ENCODE measurements around the gene IGFBP6.

The IGFBP6 gene

DNA sequence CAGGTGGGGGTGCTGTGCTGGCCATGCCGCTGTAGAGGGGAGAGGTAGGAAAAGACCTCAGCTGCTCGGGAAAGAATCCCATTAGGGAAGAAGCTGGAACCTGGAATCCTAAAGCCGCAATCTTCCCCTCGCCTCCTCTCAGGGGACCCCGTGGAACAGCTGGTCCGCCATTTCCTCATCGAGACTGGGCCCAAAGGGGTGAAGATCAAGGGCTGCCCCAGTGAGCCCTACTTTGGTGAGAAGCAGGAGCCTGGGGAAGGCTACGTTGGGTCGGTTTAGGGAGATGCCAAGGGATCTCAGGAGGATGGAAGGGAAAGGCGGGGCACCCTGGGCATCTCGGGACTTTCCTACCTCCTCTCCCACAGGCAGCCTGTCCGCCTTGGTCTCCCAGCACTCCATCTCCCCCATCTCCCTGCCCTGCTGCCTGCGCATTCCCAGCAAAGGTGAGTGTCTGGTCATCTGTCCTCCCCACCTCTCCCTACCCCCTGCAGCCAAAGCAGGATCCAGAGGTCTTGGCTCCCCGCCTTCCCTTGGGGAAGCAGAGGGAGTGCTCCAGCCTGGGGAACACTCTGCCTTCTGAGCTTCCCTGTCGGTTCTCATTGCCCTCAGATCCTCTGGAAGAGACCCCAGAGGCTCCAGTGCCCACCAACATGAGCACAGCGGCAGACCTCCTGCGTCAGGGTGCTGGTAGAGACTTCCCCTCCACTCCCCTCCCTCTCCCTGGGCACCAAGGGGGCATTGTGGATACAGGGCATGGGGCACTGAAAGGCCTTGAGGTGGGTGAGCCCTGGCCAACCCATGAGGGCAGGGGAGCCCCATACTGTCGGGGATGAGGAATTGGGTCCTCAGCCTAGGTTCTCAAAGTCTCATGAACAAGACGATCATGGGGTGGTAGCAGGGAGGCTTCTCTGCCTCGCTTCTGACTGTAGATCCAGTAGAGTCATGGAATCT is 35.2 kb upstream of the IGFBP6 start:
- DNase-seq (ENCODE audit: low spot score), result no peak
- Histone ChIP-seq H3K9ac (ENCODE audit: low read depth, low read length, poor library complexity) (no peak overlapping the region), H3K4ac (ENCODE audit: low read length) (no peak overlapping the region)

DNA sequence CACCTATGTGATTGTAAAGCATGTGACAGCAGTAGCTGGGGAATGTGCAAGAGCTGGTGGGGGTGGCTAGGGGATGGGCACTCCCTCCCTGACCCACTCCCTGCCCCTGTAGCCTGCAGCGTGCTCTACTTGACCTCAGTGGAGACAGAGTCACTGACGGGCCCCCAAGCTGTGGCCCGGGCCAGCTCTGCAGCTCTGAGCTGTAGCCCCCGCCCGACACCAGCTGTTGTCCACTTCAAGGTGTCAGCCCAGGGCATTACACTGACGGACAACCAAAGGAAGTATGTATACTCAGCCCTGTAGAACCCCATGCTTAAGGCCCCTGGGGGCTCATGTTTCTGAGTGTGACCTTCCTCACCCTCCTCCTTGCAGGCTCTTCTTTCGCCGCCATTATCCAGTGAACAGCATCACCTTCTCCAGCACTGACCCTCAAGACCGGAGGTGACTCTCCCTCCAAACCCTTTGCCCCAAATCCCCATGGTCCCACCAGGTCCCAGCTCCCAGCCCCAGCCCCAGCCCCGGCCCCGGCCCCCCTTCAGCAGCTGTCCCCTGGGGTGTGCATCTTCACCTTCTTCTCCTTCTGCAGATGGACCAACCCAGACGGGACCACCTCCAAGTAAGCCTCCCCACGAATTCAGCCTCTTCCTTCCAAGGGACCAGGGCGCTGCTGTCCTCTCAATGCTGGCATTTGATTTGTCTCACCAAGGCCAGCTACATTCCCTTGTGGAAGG is 34.3 kb upstream of the IGFBP6 start:
- DNase-seq (ENCODE audit: low spot score), result no peak
- H2BK120ac ChIP-seq (ENCODE audit: low read depth, low read length), result no peak overlapping the region
- no peak overlapping the region for H3K4me2 ChIP-seq (ENCODE audit: insufficient read depth, low read length, poor library complexity, severe bottlenecking)
- H2BK12ac ChIP-seq (ENCODE audit: low read length), result no peak overlapping the region
- no peak overlapping the region for H4K8ac ChIP-seq (ENCODE audit: low read depth, low read length)
- H3K14ac ChIP-seq (ENCODE audit: low read length), result no peak overlapping the region
- H3K23ac ChIP-seq (ENCODE audit: low read depth, low read length, poor library complexity), result no peak overlapping the region
- no peak overlapping the region for H2AFZ ChIP-seq (ENCODE audit: low read length)
- H4K91ac ChIP-seq (ENCODE audit: low read depth, low read length, poor library complexity), result no peak overlapping the region
- no peaks in the 10 kb centered on the region for H3K9me3 ChIP-seq (replicated peaks in 1 of 2; ENCODE audit: control insufficient read depth in 2 of 2, insufficient read depth in 1 of 2, low read depth in 1 of 2, low read length in 2 of 2)
- H3K27me3 ChIP-seq (ENCODE audit: control insufficient read depth in 3 of 3, insufficient read depth in 3 of 3, low read depth in 1 of 3, low read length in 3 of 3), result no peaks in the 10 kb centered on the region
- H3K18ac ChIP-seq (ENCODE audit: low read length), result no peak overlapping the region
- no peak overlapping the region for H3K27ac ChIP-seq (replicated peaks; ENCODE audit: low read length)
- H2AK5ac ChIP-seq (ENCODE audit: low read depth, low read length), result peak overlapping the region; percentile 61
- H3K4ac ChIP-seq (ENCODE audit: low read length), result no peak overlapping the region
- H3K4me1 ChIP-seq (ENCODE audit: control insufficient read depth in 2 of 2, insufficient read depth in 1 of 2, low read depth in 1 of 2, low read length in 2 of 2), result peaks cover 0 to 2% of the 10 kb centered on the region in 2 donors
- WGBS, 2 donors (ENCODE audit: extremely low coverage in 2 of 2, insufficient read length in 2 of 2, insufficient replicate concordance in 1 of 2), result no CpG with 5 or more reads among the region's 14 CpGs
- H2BK5ac ChIP-seq (ENCODE audit: low read length), result no peak overlapping the region
- no peak overlapping the region for H3K9ac ChIP-seq (ENCODE audit: low read depth, low read length, poor library complexity)
- no peaks in the 10 kb centered on the region for H3K79me1 ChIP-seq (ENCODE audit: low read depth, low read length)
- H2BK15ac ChIP-seq (ENCODE audit: low read length), result no peak overlapping the region
- H3K4me3 ChIP-seq (ENCODE audit: low read length in 2 of 2), result no peak overlapping the region
- peaks cover 3 to 6% of the 10 kb centered on the region in 2 donors for H3K36me3 ChIP-seq (replicated peaks in 1 of 2; ENCODE audit: control insufficient read depth in 2 of 2, insufficient read depth in 2 of 2, low read length in 2 of 2)

More for the DNA sequence above, 35.2 kb upstream of the IGFBP6 start:
- no peak overlapping the region for H4K91ac ChIP-seq (ENCODE audit: low read depth, low read length, poor library complexity)
- H2AK5ac ChIP-seq (ENCODE audit: low read depth, low read length), result peak overlapping the region; percentile 78
- peaks cover 0 to 2% of the 10 kb centered on the region in 2 donors for H3K4me1 ChIP-seq (ENCODE audit: control insufficient read depth in 2 of 2, insufficient read depth in 1 of 2, low read depth in 1 of 2, low read length in 2 of 2)
- no peak overlapping the region for H4K8ac ChIP-seq (ENCODE audit: low read depth, low read length)
- H3K18ac ChIP-seq (ENCODE audit: low read length), result peak overlapping the region; percentile 52
- no peak overlapping the region for H2BK12ac ChIP-seq (ENCODE audit: low read length)
- H3K4me2 ChIP-seq (ENCODE audit: insufficient read depth, low read length, poor library complexity, severe bottlenecking), result no peak overlapping the region
- H3K23ac ChIP-seq (ENCODE audit: low read depth, low read length, poor library complexity), result peak overlapping the region; percentile 78
- H2BK5ac ChIP-seq (ENCODE audit: low read length), result peak overlapping the region; percentile 83
- no peaks in the 10 kb centered on the region for H3K79me1 ChIP-seq (ENCODE audit: low read depth, low read length)
- no peak overlapping the region for H3K4me3 ChIP-seq (ENCODE audit: low read length in 2 of 2)
- H2AFZ ChIP-seq (ENCODE audit: low read length), result no peak overlapping the region
- no peaks in the 10 kb centered on the region for H3K9me3 ChIP-seq (replicated peaks in 1 of 2; ENCODE audit: control insufficient read depth in 2 of 2, insufficient read depth in 1 of 2, low read depth in 1 of 2, low read length in 2 of 2)
- H2BK15ac ChIP-seq (ENCODE audit: low read length), result peak overlapping the region; percentile 91
- no peak overlapping the region for H3K27ac ChIP-seq (replicated peaks; ENCODE audit: low read length)
- H3K36me3 ChIP-seq (replicated peaks in 1 of 2; ENCODE audit: control insufficient read depth in 2 of 2, insufficient read depth in 2 of 2, low read length in 2 of 2), result peaks cover 3 to 6% of the 10 kb centered on the region in 2 donors
- no peak overlapping the region for H3K14ac ChIP-seq (ENCODE audit: low read length)
- H2BK120ac ChIP-seq (ENCODE audit: low read depth, low read length), result peak overlapping the region; percentile 22
- WGBS, 2 donors (ENCODE audit: extremely low coverage in 2 of 2, insufficient read length in 2 of 2, insufficient replicate concordance in 1 of 2), result no CpG with 5 or more reads among the region's 20 CpGs
- no peaks in the 10 kb centered on the region for H3K27me3 ChIP-seq (ENCODE audit: control insufficient read depth in 3 of 3, insufficient read depth in 3 of 3, low read depth in 1 of 3, low read length in 3 of 3)

DNA sequence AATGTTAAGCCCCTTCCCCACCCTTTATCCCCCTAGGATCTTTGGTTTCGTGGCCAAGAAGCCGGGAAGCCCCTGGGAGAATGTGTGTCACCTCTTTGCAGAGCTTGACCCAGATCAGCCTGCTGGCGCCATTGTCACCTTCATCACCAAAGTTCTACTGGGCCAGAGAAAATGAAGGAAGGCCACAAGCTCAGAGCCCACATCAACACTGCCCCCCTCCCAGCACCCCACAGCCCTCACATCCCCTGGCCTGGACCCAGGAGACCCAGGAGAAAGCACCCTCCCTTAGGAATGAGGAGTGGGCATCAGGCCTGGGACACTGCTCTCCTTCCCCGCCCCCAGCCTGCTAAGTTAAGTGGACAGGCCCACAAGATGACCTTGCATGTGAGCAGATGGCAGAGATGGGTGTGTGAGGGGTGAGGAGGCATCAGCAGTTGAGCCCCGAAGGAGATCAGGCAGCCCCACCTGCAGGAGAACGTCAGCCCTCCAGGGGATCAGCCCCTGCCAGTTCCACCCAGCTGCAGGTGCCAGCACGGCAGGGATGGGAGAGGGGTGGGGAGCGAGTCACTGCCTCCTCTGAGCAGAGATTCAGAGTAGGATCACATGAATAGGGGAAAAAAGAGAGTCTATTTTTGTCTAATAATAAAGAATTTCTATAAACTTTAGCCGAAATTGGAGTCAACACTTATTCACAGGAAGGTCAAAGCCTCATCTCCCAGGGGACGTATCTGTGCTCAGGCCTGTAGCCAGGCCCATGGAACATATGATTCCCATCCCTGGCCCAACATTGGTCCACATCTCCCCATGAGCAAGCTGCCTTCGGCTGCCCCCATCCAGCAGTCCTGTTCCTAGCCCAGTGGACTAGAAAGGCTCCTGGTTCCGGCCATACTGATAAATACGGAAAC is 33.5 kb upstream of the IGFBP6 start:
- no peak overlapping the region for H3K4me2 ChIP-seq (ENCODE audit: insufficient read depth, low read length, poor library complexity, severe bottlenecking)
- no peaks in the 10 kb centered on the region for H3K9me3 ChIP-seq (replicated peaks in 1 of 2; ENCODE audit: control insufficient read depth in 2 of 2, insufficient read depth in 1 of 2, low read depth in 1 of 2, low read length in 2 of 2)
- H2BK15ac ChIP-seq (ENCODE audit: low read length), result no peak overlapping the region
- H3K4me3 ChIP-seq (ENCODE audit: low read length in 2 of 2), result no peak overlapping the region
- no peaks in the 10 kb centered on the region for H3K79me1 ChIP-seq (ENCODE audit: low read depth, low read length)
- no CpG with 5 or more reads among the region's 13 CpGs for WGBS, 2 donors (ENCODE audit: extremely low coverage in 2 of 2, insufficient read length in 2 of 2, insufficient replicate concordance in 1 of 2)
- H3K36me3 ChIP-seq (replicated peaks in 1 of 2; ENCODE audit: control insufficient read depth in 2 of 2, insufficient read depth in 2 of 2, low read length in 2 of 2), result peaks cover 3 to 6% of the 10 kb centered on the region in 2 donors
- H3K14ac ChIP-seq (ENCODE audit: low read length), result no peak overlapping the region
- H2BK120ac ChIP-seq (ENCODE audit: low read depth, low read length), result no peak overlapping the region
- no peaks in the 10 kb centered on the region for H3K27me3 ChIP-seq (ENCODE audit: control insufficient read depth in 3 of 3, insufficient read depth in 3 of 3, low read depth in 1 of 3, low read length in 3 of 3)
- H3K4ac ChIP-seq (ENCODE audit: low read length), result no peak overlapping the region
- H3K4me1 ChIP-seq (ENCODE audit: control insufficient read depth in 2 of 2, insufficient read depth in 1 of 2, low read depth in 1 of 2, low read length in 2 of 2), result peaks cover 0 to 4% of the 10 kb centered on the region in 2 donors
- no peak overlapping the region for H3K9ac ChIP-seq (ENCODE audit: low read depth, low read length, poor library complexity)
- peak overlapping the region; percentile 17 for H4K8ac ChIP-seq (ENCODE audit: low read depth, low read length)
- DNase-seq (ENCODE audit: low spot score), result no peak
- no peak overlapping the region for H2BK5ac ChIP-seq (ENCODE audit: low read length)
- H3K27ac ChIP-seq (replicated peaks; ENCODE audit: low read length), result no peak overlapping the region
- H4K91ac ChIP-seq (ENCODE audit: low read depth, low read length, poor library complexity), result no peak overlapping the region
- no peak overlapping the region for H2AK5ac ChIP-seq (ENCODE audit: low read depth, low read length)
- no peak overlapping the region for H2AFZ ChIP-seq (ENCODE audit: low read length)
- H3K23ac ChIP-seq (ENCODE audit: low read depth, low read length, poor library complexity), result no peak overlapping the region
- peak overlapping the region; percentile 73 for H2BK12ac ChIP-seq (ENCODE audit: low read length)
- peak overlapping the region; percentile 27 for H3K18ac ChIP-seq (ENCODE audit: low read length)
